H1 (cell line): ENCODE measurements around the gene ZSWIM6. TPM values are rescaled to one million over a fixed set of nuclear protein-coding genes. Genes with fewer than 3 reads are reported as not detected.

ENCODE experiments used
- CTCF ChIA-PET: fragments of 300-600 bp; sonication (Branson Sonifier 250); formaldehyde crosslinking; loops from one replicate; lab custom pipeline; 2021; ENCODE audit not compliant: partially characterized antibody; lab: Charles Lee
- POLR2A ChIA-PET: fragments of 300-600 bp; sonication (Branson Sonifier 250); formaldehyde crosslinking; loops from one replicate; lab custom pipeline; 2021; ENCODE audit warnings: inconsistent platforms; ENCODE audit not compliant: partially characterized antibody; lab: Charles Lee
- DNase-seq, 2 experiments: peaks; one replicate each; pipeline versions ENCODE4 v3.0.0 to v3.0.0-alpha.2; 2010 to 2022; ENCODE audit warnings: low spot score in 2 of 2, low read depth in 1 of 2, mixed read lengths in 1 of 2
- FAIRE-seq: peaks from 2 replicates; lab custom pipeline; 2011; peaks lifted over from hg19 to GRCh38; lab: Jason Lieb, UNC
- H2AFZ ChIP-seq: 2 replicates; pipeline ENCODE4 v1.8.1; 2012; ENCODE audit warnings: low read length, inconsistent platforms
- H2AK5ac ChIP-seq: 2 replicates; pipeline ENCODE4 v1.6.1; 2013; ENCODE audit warnings: low read depth, low read length
- H2BK120ac ChIP-seq: replicated peaks from 2 replicates; pipeline ENCODE3; 2013; ENCODE audit warnings: low read depth, low read length, inconsistent platforms
- H2BK12ac ChIP-seq: 2 replicates; pipeline ENCODE4 v1.6.1; 2013; ENCODE audit warnings: low read depth, low read length
- H2BK15ac ChIP-seq: 2 replicates; pipeline ENCODE4 v1.6.1; 2013; ENCODE audit warnings: low read length
- H2BK20ac ChIP-seq: 2 replicates; pipeline ENCODE4 v1.6.1; 2013; ENCODE audit warnings: low read length
- H2BK5ac ChIP-seq: 2 replicates; pipeline ENCODE4 v1.6.1; 2013; ENCODE audit warnings: low read depth, low read length
- H3K14ac ChIP-seq: 2 replicates; pipeline ENCODE4 v1.6.1; 2013; ENCODE audit warnings: inconsistent platforms; ENCODE audit not compliant: insufficient read length
- H3K18ac ChIP-seq: 2 replicates; pipeline ENCODE4 v1.6.1; 2013; ENCODE audit warnings: low read length; ENCODE audit errors: extremely low read depth
- H3K23ac ChIP-seq: 2 replicates; pipeline ENCODE4 v1.6.1; 2013; ENCODE audit warnings: inconsistent platforms; ENCODE audit not compliant: insufficient read length
- H3K23me2 ChIP-seq: 2 replicates; pipeline ENCODE4 v1.6.1; 2013; ENCODE audit warnings: low read depth, low read length
- H3K27ac ChIP-seq: 2 replicates; pipeline ENCODE4 v1.6.1; 2011; ENCODE audit warnings: low read depth, low read length, inconsistent platforms
- H3K27me3 ChIP-seq, 4 experiments: replicated peaks in 1 of 4; 1 replicate in 1 of 4; 2 replicates in 3 of 4; pipeline versions ENCODE4 v1.6.1 to v1.8.1; 2011 to 2013; ENCODE audit warnings: low read length in 3 of 4, mild to moderate bottlenecking in 3 of 4, inconsistent platforms in 2 of 4, mixed read lengths in 2 of 4, moderate library complexity in 1 of 4; ENCODE audit not compliant: control insufficient read depth in 3 of 4, insufficient read depth in 3 of 4; ENCODE audit errors: extremely low read depth in 1 of 4
- H3K36me3 ChIP-seq, 4 experiments: 2 replicates each; pipeline versions ENCODE4 v1.6.1 to v1.8.1; 2011 to 2013; ENCODE audit warnings: mild to moderate bottlenecking in 4 of 4, low read length in 3 of 4, moderate library complexity in 2 of 4, control low read depth in 1 of 4, inconsistent platforms in 1 of 4; ENCODE audit not compliant: insufficient read depth in 4 of 4, control insufficient read depth in 2 of 4
- H3K4ac ChIP-seq: replicated peaks from 2 replicates; pipeline ENCODE3; 2013; ENCODE audit warnings: low read length, low read depth, mixed read lengths, inconsistent platforms; ENCODE audit not compliant: insufficient read length
- H3K4me1 ChIP-seq, 4 experiments: replicated peaks in 1 of 4; 1 replicate in 1 of 4; 2 replicates in 3 of 4; pipeline versions ENCODE4 v1.6.1 to v1.8.1; 2011 to 2013; ENCODE audit warnings: low read length in 3 of 4, inconsistent platforms in 2 of 4, mixed read lengths in 1 of 4; ENCODE audit not compliant: insufficient read depth in 4 of 4, control insufficient read depth in 3 of 4
- H3K4me2 ChIP-seq, 2 experiments: 2 replicates each; pipeline versions ENCODE4 v1.6.1 to v1.8.1; 2011 to 2013; ENCODE audit warnings: low read depth in 2 of 2, low read length in 2 of 2, control low read depth in 1 of 2, inconsistent platforms in 1 of 2, mild to moderate bottlenecking in 1 of 2; ENCODE audit not compliant: insufficient read depth in 1 of 2
- H3K4me3 ChIP-seq, 4 experiments: fragments of 200-600, 300-600 bp in 1 of 4; sonication (generic), shearing (Covaris generic), sonication (Bioruptor Twin) in 1 of 4; 2 replicates each; pipeline versions ENCODE4 v1.5.1 to v1.8.1; 2011 to 2016; ENCODE audit warnings: low read length in 4 of 4, low read depth in 3 of 4, control low read depth in 2 of 4, inconsistent platforms in 2 of 4, mild to moderate bottlenecking in 2 of 4, mixed read lengths in 1 of 4, moderate library complexity in 1 of 4; ENCODE audit not compliant: insufficient read depth in 2 of 4; ENCODE audit errors: extremely low read depth in 1 of 4
- H3K56ac ChIP-seq: replicated peaks from 2 replicates; pipeline ENCODE3; 2013; ENCODE audit warnings: low read depth, mild to moderate bottlenecking, mixed read lengths, low read length, inconsistent platforms; ENCODE audit not compliant: insufficient read length
- H3K79me1 ChIP-seq: 2 replicates; pipeline ENCODE4 v1.6.1; 2013; ENCODE audit warnings: low read depth, low read length, control low read depth
- H3K79me2 ChIP-seq, 2 experiments: 2 replicates each; pipeline versions ENCODE4 v1.6.1 to v1.8.1; 2012 to 2013; ENCODE audit warnings: low read length in 2 of 2, mild to moderate bottlenecking in 2 of 2, inconsistent platforms in 1 of 2; ENCODE audit not compliant: insufficient read depth in 2 of 2, control insufficient read depth in 1 of 2
- H3K9ac ChIP-seq, 4 experiments: replicated peaks in 1 of 4; 1 replicate in 1 of 4; 2 replicates in 3 of 4; pipeline versions ENCODE4 v1.6.1 to v1.8.1; 2011 to 2013; ENCODE audit warnings: low read depth in 3 of 4, low read length in 3 of 4, control low read depth in 2 of 4, mild to moderate bottlenecking in 2 of 4, moderate library complexity in 2 of 4, inconsistent platforms in 1 of 4; ENCODE audit errors: extremely low read depth in 1 of 4
- H3K9me3 ChIP-seq, 2 experiments: 2 replicates each; pipeline versions ENCODE4 v1.6.1 to v1.8.1; 2012 to 2013; ENCODE audit warnings: mild to moderate bottlenecking in 2 of 2, moderate library complexity in 2 of 2, control low read depth in 1 of 2, inconsistent platforms in 1 of 2, low read depth in 1 of 2, low read length in 1 of 2, mixed read lengths in 1 of 2; ENCODE audit not compliant: insufficient read depth in 2 of 2
- H4K20me1 ChIP-seq, 2 experiments: replicated peaks in 1 of 2; 2 replicates each; pipeline versions ENCODE3 to v1.8.1; 2011 to 2013; ENCODE audit warnings: inconsistent platforms in 2 of 2, low read length in 2 of 2, mild to moderate bottlenecking in 1 of 2; ENCODE audit not compliant: insufficient read depth in 2 of 2, control insufficient read depth in 1 of 2
- H4K5ac ChIP-seq: 2 replicates; pipeline ENCODE4 v1.6.1; 2013; ENCODE audit warnings: low read length, low read depth, mixed read lengths, inconsistent platforms; ENCODE audit not compliant: insufficient read length
- H4K8ac ChIP-seq: 2 replicates; pipeline ENCODE4 v1.8.0; 2013; ENCODE audit warnings: mild to moderate bottlenecking, moderate library complexity, low read length, inconsistent platforms; ENCODE audit not compliant: insufficient read depth; ENCODE audit errors: extremely low read depth
- H4K91ac ChIP-seq: replicated peaks from 2 replicates; pipeline ENCODE3; 2013; ENCODE audit warnings: low read length, mixed read lengths, inconsistent platforms; ENCODE audit not compliant: insufficient read length
- GABPA ChIP-seq: IDR thresholded peaks from 2 replicates; pipeline ENCODE4 v1.6.1; 2011; ENCODE audit warnings: mild to moderate bottlenecking, low read length, moderate library complexity, borderline replicate concordance; ENCODE audit not compliant: insufficient read depth
- JUND ChIP-seq: IDR thresholded peaks from 2 replicates; pipeline ENCODE4 v1.6.1; 2011; ENCODE audit warnings: mild to moderate bottlenecking, improper control_type of control experiment, low read length
- WGBS, 2 experiments: shearing (Covaris generic) in 1 of 2; methylation state at CpG; one replicate each; pipeline versions ENCODE4 v1.1.6 to v1.1.7; 2013 to 2015; ENCODE audit warnings: low lambda C conversion rate in 2 of 2, mixed read lengths in 2 of 2, inconsistent platforms in 1 of 2, low coverage in 1 of 2, missing lambda C conversion rate in 1 of 2; ENCODE audit not compliant: insufficient replicate concordance in 2 of 2, insufficient coverage in 1 of 2, insufficient read length in 1 of 2; ENCODE audit errors: extremely low coverage in 1 of 2, missing lambda C conversion rate in 1 of 2; 5-methylcytosine and 5-hydroxymethylcytosine counted together
- polyA plus RNA-seq, 7 experiments: library from polyadenylated mRNA; depleted of rRNA in 3 of 7; stranded (reverse) in 5 of 7; unstranded in 2 of 7; fragments of >200 nt in 5 of 7; fragments of 200-250 nt in 2 of 7; gene quantifications; 1 replicate in 5 of 7; 2 replicates in 1 of 7; 4 replicates in 1 of 7; pipeline versions ENCODE4 v1.2.1 to v1.2.3, GENCODE V29; 2011 to 2013; ENCODE audit warnings: missing spikeins in 2 of 7, mixed read lengths in 2 of 7
- total RNA-seq: library from RNA; stranded (reverse); fragmentation: NEBNext Ultra II Directional; extraction: Animal tissue kit (Norgen Biotek cat#: 25700); gene quantifications from 2 replicates; pipeline ENCODE4 v1.2.1, GENCODE V29; 2021

The ZSWIM6 gene
- total and polyA plus RNA-seq, 2 of the 8 experiments (the other 6 are each of a cell fraction or from before 2014, with no cell fraction given), result 7.9 to 12.4 TPM

- H3K23ac ChIP-seq, result no peak overlapping the region
- no peak overlapping the region for H3K27ac ChIP-seq
- no peak overlapping the region for H3K4me3 ChIP-seq
- H4K8ac ChIP-seq, result no peak overlapping the region
- 81% methylated on average over 2 of the region's 2 CpGs; no CpG with 5 or more reads in 1 of the 2 experiments for WGBS, 2 experiments
- no peak overlapping the region for H3K4me2 ChIP-seq
- H2AK5ac ChIP-seq, result no peak overlapping the region
- H3K9ac ChIP-seq, result no peak overlapping the region
- no peak overlapping the region for H3K14ac ChIP-seq
- no peak overlapping the region for H4K5ac ChIP-seq
- no peak overlapping the region for H3K56ac ChIP-seq
- peaks cover 0 to 13% of the 10 kb centered on the region in 2 experiments; a peak in 2 of 4 replicates for H3K79me2 ChIP-seq
- no peaks in the 10 kb centered on the region; a peak in 1 of 8 replicates for H3K36me3 ChIP-seq
- no peak overlapping the region for H2BK120ac ChIP-seq
- ChIA-PET CTCF (interaction anchor here (0.9 kb wide), 1 partner anchor 492 kb away, joined by 3 read pairs; no protein-coding TSS in a partner anchor), POLR2A (no interaction called here)
- no peak overlapping the region for H3K4ac ChIP-seq
- no peak overlapping the region for H2BK20ac ChIP-seq
- peaks cover 0 to 6% (median 1%) of the 10 kb centered on the region in 4 experiments; a peak in 1 of 7 replicates for H3K4me1 ChIP-seq
- peaks cover 2% of the 10 kb centered on the region; the same call in 1 of the 2 replicates for H3K79me1 ChIP-seq
- TF ChIP-seq JUND (0 out of 2 replicates have a peak, but pooled peaks have one; percentile 50), GABPA (no peak)
- H3K9me3 ChIP-seq, result no peaks in the 10 kb centered on the region; a peak in 1 of 4 replicates
- H4K91ac ChIP-seq, result no peak overlapping the region
- DNase-seq, result no peak
- H4K20me1 ChIP-seq, result no peaks in the 10 kb centered on the region
- H2BK12ac ChIP-seq, result no peak overlapping the region
- H2AFZ ChIP-seq, result no peak overlapping the region
- H3K23me2 ChIP-seq, result no peaks in the 10 kb centered on the region
- FAIRE-seq, result no peak
- H2BK15ac ChIP-seq, result no peak overlapping the region
- no peak overlapping the region for H2BK5ac ChIP-seq
- peaks cover 0 to 1% (median 0%) of the 10 kb centered on the region in 4 experiments; a peak in 1 of 7 replicates for H3K27me3 ChIP-seq
- no peak overlapping the region for H3K18ac ChIP-seq
Measured at GRCh38 chr5:61449804-61450492, 117.9 kb downstream of the ZSWIM6 start.
